Mucosa of descending colon (tissue), 3 donors: Measurements from ENCODE around the gene AGPAT2. TPM values are rescaled to one million over a fixed set of nuclear protein-coding genes. Genes with fewer than 3 reads are reported as not detected.
A peak's percentile ranks its signal among the peaks of the same experiment; 100 is the strongest.

Source experiments
- ATAC-seq: fragments of 200-7000 bp; cut with Tn5 transposase; one replicate; pipeline ENCODE4 v1.9.1; 2020; ENCODE audit warnings: mild to moderate bottlenecking, moderate library complexity
- DNase-seq, 3 donors: peaks; one replicate each; pipeline ENCODE4 v3.0.0-alpha.2; 2020
- H3K36me3 ChIP-seq: fragments of 200-600 bp; one replicate; pipeline ENCODE4 v1.8.0; 2021; ENCODE audit warnings: low read depth, mild to moderate bottlenecking
- H3K4me1 ChIP-seq: fragments of 200-600 bp; one replicate; pipeline ENCODE4 v1.8.0; 2021; ENCODE audit warnings: low read depth, mild to moderate bottlenecking
- H3K4me3 ChIP-seq: fragments of 200-600 bp; one replicate; pipeline ENCODE4 v1.8.0; 2021; ENCODE audit warnings: mild to moderate bottlenecking
- H3K9me3 ChIP-seq: fragments of 200-600 bp; one replicate; pipeline ENCODE4 v1.8.0; 2021; ENCODE audit warnings: mild to moderate bottlenecking
- CTCF ChIP-seq: fragments of 200-600 bp; IDR thresholded peaks from one replicate; pipeline ENCODE4 v1.8.0; 2022; ENCODE audit warnings: antibody characterized with exemption, mild to moderate bottlenecking
- intact Hi-C, 2 donors: fragments of 100-400 bp; cut with DNase I in 1 of 2; cut with micrococcal nuclease in 1 of 2; formaldehyde crosslinking; loops; one replicate each; pipeline versions ENCODE4 v1.11.0 to v1.11.1; 2022; cut with DNase I, micrococcal nuclease
- total RNA-seq, 3 donors: library from RNA; stranded (reverse); fragmentation: NEBNext Ultra II Directional in 2 of 3; extraction: Animal tissue kit (Norgen Biotek cat#: 25700) in 2 of 3; gene quantifications; one replicate each; pipeline versions ENCODE4 v1.2.1 to v1.2.4, GENCODE V29; 2021 to 2023
- donor health status: DM: no; HTN: no; CAD: no; lungs with moderate emphysema.
- donor health status: DM: no; HTN: no; CAD: no.
- donor health status: DM: no; HTN: yes; CAD: no.

The AGPAT2 gene
- total RNA-seq, 3 donors from 2014 or later: 113 to 296 (median 152) TPM

- H3K9me3 ChIP-seq: no peaks in the 10 kb centered on the region
- H3K36me3 ChIP-seq: no peaks in the 10 kb centered on the region
- DNase-seq: no peak
- intact Hi-C loops: no loop called here
- TF ChIP-seq CTCF: no peak
- H3K4me3 ChIP-seq: no peak overlapping the region
- ATAC-seq: no peak
- peaks cover 6% of the 10 kb centered on the region for H3K4me1 ChIP-seq
These were observed 33.1 kb upstream of the AGPAT2 start for GRCh38 chr9:136720251-136720897.

- intact Hi-C loops: no loop called here
- DNase-seq: no peak
- H3K36me3 ChIP-seq: no peaks in the 10 kb centered on the region
- peaks cover 6% of the 10 kb centered on the region for H3K4me1 ChIP-seq
- H3K4me3 ChIP-seq: no peak overlapping the region
- peak; percentile 50 for ATAC-seq
- TF ChIP-seq CTCF: no peak
- no peaks in the 10 kb centered on the region for H3K9me3 ChIP-seq
These were observed 32.1 kb upstream of the AGPAT2 start for GRCh38 chr9:136719195-136719880.

- intact Hi-C loops: no loop called here
- ATAC-seq: no peak
- DNase-seq: no peak
- H3K4me3 ChIP-seq: no peak overlapping the region
- H3K36me3 ChIP-seq: no peaks in the 10 kb centered on the region
- peaks cover 6% of the 10 kb centered on the region for H3K4me1 ChIP-seq
- no peaks in the 10 kb centered on the region for H3K9me3 ChIP-seq
- no peak for TF ChIP-seq CTCF
These were observed 31.3 kb upstream of the AGPAT2 start for GRCh38 chr9:136718345-136719194.

GRCh38 chr9:136717399-136717798, 30.1 kb upstream of the AGPAT2 start:
- no peak for TF ChIP-seq CTCF
- ATAC-seq (no peak), DNase-seq (no peak)
- Histone ChIP-seq H3K4me3 (no peak overlapping the region), H3K4me1 (peaks cover 6% of the 10 kb centered on the region), H3K9me3 (no peaks in the 10 kb centered on the region), H3K36me3 (no peaks in the 10 kb centered on the region)
- intact Hi-C loops: no loop called here

- no peak for DNase-seq
- no peak for TF ChIP-seq CTCF
- intact Hi-C loops: no loop called here
- no peaks in the 10 kb centered on the region for H3K36me3 ChIP-seq
- H3K4me3 ChIP-seq: no peak overlapping the region
- H3K4me1 ChIP-seq: peaks cover 12% of the 10 kb centered on the region
- ATAC-seq: no peak
- no peaks in the 10 kb centered on the region for H3K9me3 ChIP-seq
These were observed 27.6 kb upstream of the AGPAT2 start for GRCh38 chr9:136714893-136715274.
